ENCODE measurements around the gene THAP4. TPM values are rescaled to one million over a fixed set of nuclear protein-coding genes. Genes with fewer than 3 reads are reported as not detected.
A peak's percentile ranks its signal among the peaks of the same experiment; 100 is the strongest.

THAP4 gene
- total RNA-seq, 1 donor from 2014 or later: 83.2 TPM

GRCh38 chr2:241645915-241646645 is 9.1 kb upstream of the THAP4 start:
- intact Hi-C loops (cut with DNase I): no loop called here
- DNase-seq (ENCODE audit: missing footprints) (peak; percentile 55), ATAC-seq (no peak)

GRCh38 chr2:241645056-241645914 is 8.3 kb upstream of the THAP4 start:
- ATAC-seq: no peak
- intact Hi-C loops (cut with DNase I): no loop called here
- DNase-seq (ENCODE audit: missing footprints): no peak

- intact Hi-C loops (cut with DNase I): no loop called here
- DNase-seq (ENCODE audit: missing footprints) (no peak), ATAC-seq (no peak)
These were observed 4.7 kb upstream of the THAP4 start for GRCh38 chr2:241641631-241642030.

GRCh38 chr2:241640165-241640795 is 3.3 kb upstream of the THAP4 start:
- ATAC-seq (no peak), DNase-seq (ENCODE audit: missing footprints) (no peak)

GRCh38 chr2:241639385-241639784 is 2.4 kb upstream of the THAP4 start:
- DNase-seq (ENCODE audit: missing footprints) (no peak), ATAC-seq (no peak)
- intact Hi-C loops (cut with DNase I): no loop called here

More at GRCh38 chr2:241640165-241640795, 3.3 kb upstream of the THAP4 start:
- intact Hi-C loops (cut with DNase I): no loop called here

- DNase-seq (ENCODE audit: missing footprints) (no peak), ATAC-seq (no peak)
- intact Hi-C loops (cut with DNase I): no loop called here
These were observed 2.0 kb upstream of the THAP4 start for GRCh38 chr2:241638940-241639339.

GRCh38 chr2:241637795-241638660 is 1.1 kb upstream of the THAP4 start:
- DNase-seq (ENCODE audit: missing footprints) (peak; percentile 79), ATAC-seq (peak; percentile 2)
- intact Hi-C loops (cut with DNase I): loop anchor here (1.0 kb wide), 1 partner anchor 48 kb away; the partner anchor contains the start of gene DTYMK

GRCh38 chr2:241636182-241637017 is 558 bp downstream of the THAP4 start:
- DNase-seq (ENCODE audit: missing footprints) (no peak), ATAC-seq (no peak)
- intact Hi-C loops (cut with DNase I): loop anchor here (1.0 kb wide), 1 partner anchor 50 kb away; the partner anchor contains the start of gene DTYMK

- ATAC-seq (no peak), DNase-seq (ENCODE audit: missing footprints) (no peak)
- intact Hi-C loops (cut with DNase I): no loop called here
These were observed 1.2 kb downstream of the THAP4 start for GRCh38 chr2:241635756-241636155.

GRCh38 chr2:241633561-241633960 is 3.4 kb downstream of the THAP4 start:
- intact Hi-C loops (cut with DNase I): no loop called here
- DNase-seq (ENCODE audit: missing footprints) (no peak), ATAC-seq (no peak)

- intact Hi-C loops (cut with DNase I): no loop called here
- ATAC-seq (no peak), DNase-seq (ENCODE audit: missing footprints) (no peak)
These were observed 4.3 kb downstream of the THAP4 start for GRCh38 chr2:241632478-241633325.

GRCh38 chr2:241629762-241630435 is 7.1 kb downstream of the THAP4 start:
- ATAC-seq (no peak), DNase-seq (ENCODE audit: missing footprints) (no peak)
- intact Hi-C loops (cut with DNase I): no loop called here

- DNase-seq (ENCODE audit: missing footprints): no peak
- intact Hi-C loops (cut with DNase I): no loop called here
- ATAC-seq: peak; percentile 16
These were observed 9.3 kb downstream of the THAP4 start for GRCh38 chr2:241627675-241628074.

GRCh38 chr2:241620419-241620769 is 16.6 kb downstream of the THAP4 start:
- no peak for ATAC-seq
- no peak for DNase-seq (ENCODE audit: missing footprints)
- intact Hi-C loops (cut with DNase I): no loop called here

- no peak for DNase-seq (ENCODE audit: missing footprints)
- no peak for ATAC-seq
- intact Hi-C loops (cut with DNase I): loop anchor here (10.0 kb wide), 1 partner anchor 515 kb away; the partner anchor contains the start of gene MTERF4
These were observed 17.1 kb downstream of the THAP4 start for GRCh38 chr2:241619597-241620418.
